Lower leg skin (tissue), 3 donors: ENCODE results near the gene GRIN1.

ENCODE experiments used
- CTCF ChIP-seq, 3 donors: fragments of 450-650 bp; IDR thresholded peaks; one replicate each; pipeline ENCODE4 v1.5.1; 2016; ENCODE audit warnings: antibody characterized with exemption in 3 of 3, mild to moderate bottlenecking in 3 of 3, moderate library complexity in 2 of 3
- POLR2A ChIP-seq, 2 donors: fragments of 450-650 bp; IDR thresholded peaks; one replicate each; pipeline ENCODE4 v1.6.1; 2016 to 2017; ENCODE audit warnings: antibody characterized with exemption in 2 of 2, mild to moderate bottlenecking in 1 of 2, moderate library complexity in 1 of 2

- TF ChIP-seq POLR2A (IDR thresholded peaks at IDR 0.05) (no peak), CTCF (IDR thresholded peaks at IDR 0.05) (no peak)
These were observed 47.0 kb downstream of the GRIN1 start for GRCh38 chr9:137185921-137186320.
